Measurements from ENCODE around the gene CD164.

DNA sequence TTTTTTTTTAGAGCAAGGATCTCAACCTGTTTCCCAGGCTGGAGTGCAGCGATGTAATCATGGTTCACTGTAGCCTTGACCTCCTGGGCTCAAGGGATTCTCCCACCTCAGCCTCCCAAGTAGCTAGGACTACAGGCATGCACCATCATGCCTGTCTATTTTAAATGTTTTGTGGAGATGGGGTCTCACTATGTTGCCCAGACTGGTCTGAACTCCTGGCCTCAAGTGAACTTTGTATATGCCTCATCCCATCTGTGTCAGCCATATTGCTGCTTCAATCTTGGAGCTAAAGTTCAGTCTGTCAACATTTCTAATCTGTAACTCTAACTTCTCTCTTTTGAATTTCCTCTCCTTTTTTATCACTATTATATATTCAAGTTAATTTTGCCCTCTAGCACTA, 54.3 kb downstream of the CD164 start:
- TF ChIP-seq CTCF (conservative IDR thresholded peaks at IDR 0.05) (no peak), ZFX (IDR thresholded peaks at IDR 0.05) (no peak)
